CD14-positive monocyte (primary cell): ENCODE results near the gene ZNF296. TPM values are rescaled to one million over a fixed set of nuclear protein-coding genes. Genes with fewer than 3 reads are reported as not detected.

Experiments
- DNase-seq, 3 donors: peaks; one replicate each; pipeline ENCODE4 v3.0.0-alpha.2; 2011 to 2022
- H2AFZ ChIP-seq: 2 replicates; pipeline ENCODE4 v1.6.0; 2012; ENCODE audit warnings: mild to moderate bottlenecking, low read depth, low read length, inconsistent platforms; ENCODE audit not compliant: insufficient read depth, poor library complexity, severe bottlenecking
- H3K27ac ChIP-seq, 2 donors: 1 replicate in 1 of 2; 2 replicates in 1 of 2; pipeline ENCODE4 v1.5.1; 2012 to 2013; ENCODE audit warnings: low read length in 2 of 2, control low read depth in 1 of 2, inconsistent platforms in 1 of 2, low read depth in 1 of 2, mild to moderate bottlenecking in 1 of 2
- H3K27me3 ChIP-seq, 2 donors: one replicate each; pipeline versions ENCODE4 v1.6.0 to v1.6.1; 2011 to 2013; ENCODE audit warnings: low read length in 2 of 2; ENCODE audit not compliant: control insufficient read depth in 2 of 2, insufficient read depth in 2 of 2
- H3K36me3 ChIP-seq, 2 donors: replicated peaks in 1 of 2; 1 replicate in 1 of 2; 2 replicates in 1 of 2; pipeline versions ENCODE4 v1.5.1 to v1.6.1; 2012 to 2013; ENCODE audit warnings: low read length in 2 of 2, control low read depth in 1 of 2, inconsistent platforms in 1 of 2, mild to moderate bottlenecking in 1 of 2; ENCODE audit not compliant: insufficient read depth in 2 of 2, control insufficient read depth in 1 of 2
- H3K4me1 ChIP-seq, 2 donors: 1 replicate in 1 of 2; 2 replicates in 1 of 2; pipeline versions ENCODE4 v1.5.1 to v1.6.1; 2012 to 2013; ENCODE audit warnings: low read length in 2 of 2, control low read depth in 1 of 2, inconsistent platforms in 1 of 2, mild to moderate bottlenecking in 1 of 2, moderate library complexity in 1 of 2; ENCODE audit not compliant: insufficient read depth in 2 of 2, control insufficient read depth in 1 of 2
- H3K4me2 ChIP-seq: replicated peaks from 2 replicates; pipeline ENCODE3; 2012; ENCODE audit warnings: low read length, moderate library complexity, mild to moderate bottlenecking; ENCODE audit not compliant: poor library complexity, severe bottlenecking; ENCODE audit errors: extremely low read depth
- H3K4me3 ChIP-seq, 3 experiments: fragments of 200-600 bp in 1 of 3; sonication (generic) in 1 of 3; replicated peaks in 1 of 3; 1 replicate in 2 of 3; 2 replicates in 1 of 3; pipeline ENCODE4 v1.5.1; 2011 to 2013; ENCODE audit warnings: low read length in 3 of 3, mild to moderate bottlenecking in 3 of 3, control low read depth in 2 of 3, low read depth in 2 of 3, inconsistent platforms in 1 of 3, moderate library complexity in 1 of 3
- H3K79me2 ChIP-seq: 2 replicates; pipeline ENCODE4 v1.6.0; 2012; ENCODE audit warnings: mild to moderate bottlenecking, control low read depth, inconsistent platforms, low read length, moderate library complexity; ENCODE audit not compliant: insufficient read depth
- H3K9ac ChIP-seq: 2 replicates; pipeline ENCODE4 v1.6.0; 2017; ENCODE audit warnings: low read length, mild to moderate bottlenecking; ENCODE audit not compliant: insufficient read depth, poor library complexity, severe bottlenecking
- H3K9me3 ChIP-seq, 2 donors: replicated peaks in 1 of 2; 1 replicate in 1 of 2; 2 replicates in 1 of 2; pipeline versions ENCODE4 v1.5.1 to v1.6.1; 2012 to 2013; ENCODE audit warnings: low read length in 2 of 2, control low read depth in 1 of 2; ENCODE audit not compliant: control insufficient read depth in 1 of 2, insufficient read depth in 1 of 2
- H4K20me1 ChIP-seq: 2 replicates; pipeline ENCODE4 v1.6.0; 2012; ENCODE audit warnings: mild to moderate bottlenecking, low read length, control low read depth, moderate library complexity; ENCODE audit not compliant: insufficient read depth
- H3K27ac Mint-ChIP-seq, 7 donors: one replicate each; pipeline ENCODE4 v1.8.0; 2020; ENCODE audit warnings: mild to moderate bottlenecking in 7 of 7, mixed read lengths in 7 of 7, moderate library complexity in 6 of 7, inconsistent platforms in 2 of 7
- H3K27me3 Mint-ChIP-seq, 3 donors: one replicate each; pipeline ENCODE4 v1.8.0; 2021 to 2022; ENCODE audit warnings: low read depth in 3 of 3, mild to moderate bottlenecking in 3 of 3, mixed read lengths in 3 of 3, moderate library complexity in 3 of 3, inconsistent platforms in 1 of 3
- H3K36me3 Mint-ChIP-seq, 2 donors: one replicate each; pipeline ENCODE4 v1.8.0; 2020; ENCODE audit warnings: mixed read lengths in 2 of 2, inconsistent platforms in 1 of 2, mild to moderate bottlenecking in 1 of 2
- H3K4me1 Mint-ChIP-seq: one replicate; pipeline ENCODE4 v1.8.0; 2020; ENCODE audit warnings: mild to moderate bottlenecking, mixed read lengths
- H3K4me3 Mint-ChIP-seq, 2 donors: one replicate each; pipeline ENCODE4 v1.8.0; 2020; ENCODE audit warnings: mild to moderate bottlenecking in 2 of 2, mixed read lengths in 2 of 2, moderate library complexity in 1 of 2
- H3K9me3 Mint-ChIP-seq, 7 donors: one replicate each; pipeline ENCODE4 v1.8.0; 2020 to 2022; ENCODE audit warnings: mixed read lengths in 7 of 7, mild to moderate bottlenecking in 6 of 7, moderate library complexity in 6 of 7, inconsistent platforms in 2 of 7
- CTCF ChIP-seq: fragments of 200-600 bp; IDR thresholded peaks from one replicate; pipeline ENCODE4 v1.8.0; 2022; ENCODE audit warnings: antibody characterized with exemption, mild to moderate bottlenecking
- WGBS: methylation state at CpG from one replicate; pipeline ENCODE4 v1.1.5; 2013; ENCODE audit warnings: missing lambda C conversion rate; ENCODE audit not compliant: insufficient coverage; 5-methylcytosine and 5-hydroxymethylcytosine counted together
- intact Hi-C, 2 donors: fragments of 100-400 bp; cut with micrococcal nuclease; formaldehyde crosslinking; loops; one replicate each; pipeline versions ENCODE4 v1.15.0 to v1.15.1; 2023
- polyA plus RNA-seq, 3 donors: library from polyadenylated mRNA; depleted of rRNA in 1 of 3; unstranded in 2 of 3; stranded (reverse) in 1 of 3; fragments of 300-500 nt in 2 of 3; fragments of >200 nt in 1 of 3; fragmentation: Illumina TruSeq in 2 of 3; gene quantifications; 1 replicate in 2 of 3; 2 replicates in 1 of 3; pipeline ENCODE4 v1.2.3, GENCODE V29; 2012 to 2021

Gene ZNF296
- polyA plus RNA-seq, 3 donors: 3.8 to 7.2 (median 6.5) TPM

GRCh38 chr19:45078390-45079062, 2.2 kb upstream of the ZNF296 start:
- Mint-ChIP-seq H3K36me3 (peaks cover 17 to 18% of the 10 kb centered on the region in 2 donors), H3K4me1 (peaks cover 43% of the 10 kb centered on the region), H3K27ac (peak overlapping the region in 2 of 7 donors; percentile 68 to 74), H3K27me3 (peaks cover 0 to 2% (median 0%) of the 10 kb centered on the region in 3 donors), H3K9me3 (no peaks in the 10 kb centered on the region), H3K4me3 (peak overlapping the region; percentile 92 to 93)
- H4K20me1 ChIP-seq: peaks cover 62% of the 10 kb centered on the region
- H2AFZ ChIP-seq: peak overlapping the region; percentile 98
- no peaks in the 10 kb centered on the region for H3K9me3 ChIP-seq
- intact Hi-C loops: loop anchor here in 1 of 2 donors (5.0 kb wide), 1 partner anchor 99 kb away; the partner anchor contains the start of genes BLOC1S3 and TRAPPC6A
- DNase-seq: no peak
- H3K4me1 ChIP-seq: peaks cover 44 to 59% of the 10 kb centered on the region in 2 donors
- peak overlapping the region; percentile 98 for H3K4me2 ChIP-seq
- no peak for TF ChIP-seq CTCF
- peaks cover 5 to 10% of the 10 kb centered on the region in 2 donors for H3K36me3 ChIP-seq
- H3K9ac ChIP-seq: peak overlapping the region; percentile 83
- H3K79me2 ChIP-seq: peaks cover 87% of the 10 kb centered on the region
- H3K4me3 ChIP-seq: peak overlapping the region; percentile 83 to 98 (median 85)
- no peaks in the 10 kb centered on the region for H3K27me3 ChIP-seq
- peak overlapping the region in 1 of 2 donors; percentile 88 for H3K27ac ChIP-seq
- 34% methylated on average over 3 of the region's 10 CpGs for WGBS

GRCh38 chr19:45076851-45077730, 813 bp upstream of the ZNF296 start:
- H3K36me3 Mint-ChIP-seq: peaks cover 14 to 23% of the 10 kb centered on the region in 2 donors
- Histone ChIP-seq H3K36me3 (peaks cover 11 to 13% of the 10 kb centered on the region in 2 donors), H2AFZ (peak overlapping the region; percentile 90), H4K20me1 (peaks cover 67% of the 10 kb centered on the region), H3K9me3 (no peaks in the 10 kb centered on the region), H3K27ac (peak overlapping the region; percentile 56 to 85), H3K4me1 (peaks cover 44 to 59% of the 10 kb centered on the region in 2 donors), H3K4me2 (peak overlapping the region; percentile 93), H3K9ac (peak overlapping the region; percentile 81), H3K27me3 (no peaks in the 10 kb centered on the region), H3K4me3 (peak overlapping the region; percentile 67 to 91 (median 86)), H3K79me2 (peaks cover 91% of the 10 kb centered on the region)
- no peaks in the 10 kb centered on the region for H3K9me3 Mint-ChIP-seq
- H3K4me1 Mint-ChIP-seq: peaks cover 48% of the 10 kb centered on the region
- WGBS: 85% methylated on average over 8 of the region's 15 CpGs
- TF ChIP-seq CTCF: no peak
- H3K27me3 Mint-ChIP-seq: peaks cover 0 to 2% (median 0%) of the 10 kb centered on the region in 3 donors
- H3K4me3 Mint-ChIP-seq: peak overlapping the region; percentile 89 to 93
- no peak for DNase-seq
- H3K27ac Mint-ChIP-seq: peak overlapping the region; percentile 75 to 94 (median 91)
- intact Hi-C loops: loop anchor here in 1 of 2 donors (5.0 kb wide), 1 partner anchor 100 kb away; the partner anchor contains the start of genes BLOC1S3 and TRAPPC6A
